ENCODE results near the gene ANTXR1.

The ANTXR1 gene

GRCh38 chr2:69102041-69102593 lies 89.1 kb downstream of the ANTXR1 start:
- no peak for DNase-seq

DNA sequence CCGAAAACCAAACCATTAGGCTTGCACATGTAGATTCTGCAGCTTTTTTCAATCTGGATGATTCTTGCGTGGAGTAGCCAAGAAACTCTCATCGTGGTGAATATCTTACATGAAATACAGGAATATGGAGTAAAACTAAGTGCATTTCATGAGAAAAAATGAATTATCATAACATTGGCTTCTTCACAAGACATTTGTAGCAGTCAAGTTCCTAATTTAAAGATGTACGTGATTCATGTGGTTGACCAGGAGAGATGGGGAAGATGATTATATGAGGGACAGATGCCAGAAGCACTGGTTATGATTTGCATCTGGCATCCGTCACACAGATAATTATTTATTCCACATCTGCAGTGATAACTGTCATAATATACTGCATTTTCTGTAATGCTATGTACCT lies 90.4 kb downstream of the ANTXR1 start:
- DNase-seq, result no peak

DNA sequence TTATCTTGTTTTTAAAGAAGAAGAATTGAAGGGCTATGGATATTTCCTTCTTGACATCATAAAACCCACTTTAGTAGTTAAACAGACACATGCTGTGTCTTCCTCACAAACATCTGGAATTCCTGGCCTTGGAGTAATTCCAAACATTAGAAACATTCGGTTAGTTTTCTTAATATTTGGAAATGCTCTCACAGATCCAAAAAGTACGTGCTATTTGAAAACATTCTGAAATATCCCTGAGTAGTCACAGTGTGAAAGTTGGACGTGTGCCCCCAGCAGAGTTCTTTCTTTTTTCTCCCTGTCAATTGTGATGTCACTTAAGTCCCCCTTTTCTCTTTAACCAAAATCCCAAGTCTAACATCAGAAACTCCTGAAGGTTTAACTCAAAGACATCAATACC lies 91.3 kb downstream of the ANTXR1 start:
- no peak for DNase-seq

DNA sequence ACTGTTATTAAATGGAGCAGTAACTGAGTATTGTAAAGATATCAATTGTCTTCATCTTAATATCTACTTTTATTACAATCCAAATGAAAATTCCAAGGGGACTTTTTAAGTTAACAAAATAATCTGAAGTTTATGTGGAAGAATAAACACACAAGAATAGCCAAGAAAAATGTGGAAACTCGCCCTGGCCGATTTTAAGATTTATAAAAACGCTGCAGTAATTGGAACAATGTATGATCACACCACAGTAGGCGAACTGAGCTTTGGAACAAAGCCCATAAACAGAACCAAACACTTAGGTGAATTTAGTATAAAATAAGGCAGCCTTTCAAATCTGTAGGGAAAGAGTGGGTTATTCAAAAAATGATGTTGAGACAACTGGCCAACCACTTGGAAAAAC lies 96.3 kb downstream of the ANTXR1 start:
- no peak for DNase-seq

- no peak for DNase-seq
These were observed 98.1 kb downstream of the ANTXR1 start for GRCh38 chr2:69111076-69111475.

GRCh38 chr2:69113627-69114026 lies 100.6 kb downstream of the ANTXR1 start:
- DNase-seq, result no peak

DNA sequence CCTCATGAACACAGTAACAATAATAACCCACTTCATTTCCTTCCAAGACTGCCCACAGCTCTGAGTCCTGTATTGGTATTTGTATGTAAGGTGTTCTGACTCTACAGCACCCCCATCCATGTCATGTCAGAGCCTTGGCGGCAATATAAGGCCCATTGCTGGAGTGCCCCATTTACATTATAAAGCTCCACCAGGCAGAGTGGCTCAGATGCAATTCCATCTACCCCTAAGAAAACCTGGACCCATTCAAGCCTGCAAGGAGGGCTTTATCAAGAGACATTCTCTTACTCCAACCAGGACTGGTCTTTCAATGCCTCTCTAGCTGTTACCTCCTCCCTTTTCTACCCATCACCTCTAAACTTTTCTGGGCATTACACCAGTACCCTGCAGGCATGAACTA lies 101.6 kb downstream of the ANTXR1 start:
- DNase-seq, result no peak

GRCh38 chr2:69116438-69116837 lies 103.5 kb downstream of the ANTXR1 start:
- DNase-seq, result no peak

- DNase-seq, result no peak
These were observed 105.6 kb downstream of the ANTXR1 start for GRCh38 chr2:69118609-69119008.

- no peak for DNase-seq
These were observed 106.3 kb downstream of the ANTXR1 start for GRCh38 chr2:69119104-69119894.

DNA sequence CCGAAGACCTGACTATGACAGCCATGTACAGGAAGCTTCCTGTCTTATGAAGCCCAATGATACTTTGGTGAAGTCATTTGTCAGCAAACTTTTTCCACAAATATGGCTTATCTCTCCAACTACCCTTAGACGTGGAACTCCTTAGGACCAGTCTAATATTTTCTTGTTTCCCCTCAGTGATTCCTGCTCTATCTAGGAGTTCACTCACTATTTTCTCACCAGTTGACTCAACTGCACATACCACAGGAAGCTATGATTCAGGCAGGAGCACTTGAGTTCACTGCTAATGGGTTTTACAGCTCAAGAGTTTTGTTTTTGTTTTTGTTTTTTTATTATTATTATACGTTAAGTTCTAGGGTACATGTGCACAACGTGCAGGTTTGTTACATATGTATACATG lies 109.3 kb downstream of the ANTXR1 start:
- no peak for DNase-seq

GRCh38 chr2:69123182-69123581 lies 110.2 kb downstream of the ANTXR1 start:
- DNase-seq, result no peak

DNA sequence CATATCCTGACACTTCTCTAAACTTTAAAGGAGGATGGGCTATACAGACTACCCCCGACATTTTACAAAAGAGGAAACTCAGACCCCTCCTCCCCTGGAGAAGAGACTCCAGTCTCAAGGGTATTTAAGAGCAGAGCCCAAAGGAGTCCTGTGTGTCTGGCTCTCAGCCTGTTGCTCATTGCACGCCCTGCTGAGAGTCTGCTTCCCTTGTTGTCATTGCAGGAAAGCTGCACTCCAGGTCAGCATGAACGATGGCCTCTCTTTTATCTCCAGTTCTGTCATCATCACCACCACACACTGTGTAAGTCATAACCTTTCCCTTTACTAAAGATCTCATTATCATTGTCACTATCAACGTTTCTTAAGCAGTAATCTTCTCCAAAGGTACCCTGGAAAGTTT lies 111.4 kb downstream of the ANTXR1 start:
- no peak for DNase-seq

GRCh38 chr2:69125816-69126215 lies 112.8 kb downstream of the ANTXR1 start:
- DNase-seq, result no peak

DNA sequence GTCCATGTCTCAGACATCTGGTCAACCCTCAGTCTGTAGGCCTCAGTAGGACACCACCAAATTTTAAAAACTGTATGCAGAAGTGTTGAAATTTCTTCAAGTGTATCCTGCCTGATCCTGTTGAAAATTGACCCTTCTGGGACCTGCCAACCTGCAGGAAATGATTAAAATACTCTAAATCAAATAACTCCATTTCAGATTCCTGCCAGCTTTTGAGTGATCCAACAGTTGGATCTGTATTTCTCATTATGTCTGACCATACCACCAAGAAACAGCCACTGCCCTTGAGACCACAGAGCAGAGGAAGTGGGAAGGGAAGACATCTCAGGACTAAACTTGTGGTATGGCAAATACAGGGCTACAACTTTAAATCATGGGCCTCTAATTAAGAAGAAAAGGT lies 113.4 kb downstream of the ANTXR1 start:
- no peak for DNase-seq

- DNase-seq, result no peak
These were observed 118.5 kb downstream of the ANTXR1 start for GRCh38 chr2:69131452-69131851.

- DNase-seq, result no peak
These were observed 119.2 kb downstream of the ANTXR1 start for GRCh38 chr2:69131983-69132675.

DNA sequence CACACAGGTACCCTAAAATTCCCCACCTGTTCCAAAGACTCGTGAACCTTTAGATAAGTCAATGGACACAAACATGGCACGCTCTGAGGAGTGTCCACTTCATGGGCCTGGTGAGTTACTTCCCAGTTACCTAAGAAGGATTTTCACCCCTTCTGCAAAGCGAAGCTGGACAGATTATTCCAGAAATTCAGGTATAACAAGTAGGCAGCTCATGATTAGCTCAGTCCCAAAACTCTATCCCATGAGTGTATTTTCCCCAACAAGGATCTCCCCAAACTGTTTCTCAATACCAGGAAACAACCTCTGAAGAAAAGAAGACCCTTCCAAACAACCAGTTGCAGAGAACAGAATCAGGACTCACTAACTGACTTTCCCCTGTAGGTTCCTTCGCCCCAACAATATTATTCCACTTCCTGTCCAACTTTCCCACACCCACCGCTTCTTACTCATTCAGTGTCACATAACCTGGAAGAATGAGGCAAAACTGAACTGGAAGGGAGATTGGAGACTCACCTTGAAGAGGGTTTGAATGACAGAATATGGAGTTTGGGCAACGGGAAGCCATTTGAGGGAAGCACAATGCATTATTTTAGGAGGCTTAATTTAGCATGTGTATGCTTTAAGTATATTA lies 120.1 kb downstream of the ANTXR1 start:
- DNase-seq, result no peak

DNA sequence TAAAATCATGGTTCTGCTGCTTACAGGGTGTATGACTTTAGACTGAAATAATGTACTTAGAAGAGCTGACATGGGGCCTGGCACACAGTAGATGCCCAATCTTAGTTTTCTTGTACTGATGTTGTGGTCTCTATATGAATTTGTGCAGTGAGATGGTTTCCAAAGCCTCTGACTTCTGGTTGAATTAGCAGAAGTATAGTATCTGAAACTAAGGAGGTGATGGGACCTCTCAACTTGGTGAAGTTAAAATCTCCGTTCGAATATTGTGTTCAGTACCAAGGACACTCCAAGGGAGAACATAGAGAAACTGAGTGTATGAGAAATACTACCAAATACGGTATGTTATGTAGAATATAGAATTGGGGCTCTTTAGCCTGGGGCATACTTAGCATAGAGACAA lies 120.9 kb downstream of the ANTXR1 start:
- DNase-seq, result no peak

DNA sequence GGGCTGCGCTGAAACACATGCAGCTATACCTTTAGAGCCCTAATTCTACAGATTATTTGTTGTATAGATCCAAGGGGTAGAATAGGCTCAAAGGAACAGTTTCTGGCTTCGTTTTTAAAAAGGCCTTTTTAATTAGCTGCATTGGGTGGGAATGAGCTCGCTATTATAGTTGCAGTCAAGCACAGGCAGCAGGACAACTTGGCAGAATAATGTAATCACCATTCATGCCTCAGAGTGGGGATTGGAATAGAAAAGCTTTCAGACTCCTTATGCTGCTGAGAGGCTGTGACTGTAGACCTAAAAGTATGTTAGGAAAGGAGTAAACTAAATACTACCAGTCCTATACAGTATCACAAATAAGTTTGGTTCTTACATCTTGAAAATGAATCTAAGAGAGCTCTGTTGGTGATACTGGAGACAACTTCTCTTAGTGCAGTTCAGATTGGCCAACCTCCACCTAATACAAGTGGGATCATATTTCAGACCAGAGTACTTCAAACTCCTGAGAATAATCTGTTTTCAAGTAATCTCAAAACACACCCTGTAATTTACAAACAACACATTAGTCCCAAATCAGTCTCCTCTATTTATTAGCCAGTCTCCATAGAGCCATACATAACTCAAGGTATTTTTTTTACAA lies 121.4 kb downstream of the ANTXR1 start:
- DNase-seq, result no peak

- no peak for DNase-seq
These were observed 125.3 kb downstream of the ANTXR1 start for GRCh38 chr2:69138247-69138772.

DNA sequence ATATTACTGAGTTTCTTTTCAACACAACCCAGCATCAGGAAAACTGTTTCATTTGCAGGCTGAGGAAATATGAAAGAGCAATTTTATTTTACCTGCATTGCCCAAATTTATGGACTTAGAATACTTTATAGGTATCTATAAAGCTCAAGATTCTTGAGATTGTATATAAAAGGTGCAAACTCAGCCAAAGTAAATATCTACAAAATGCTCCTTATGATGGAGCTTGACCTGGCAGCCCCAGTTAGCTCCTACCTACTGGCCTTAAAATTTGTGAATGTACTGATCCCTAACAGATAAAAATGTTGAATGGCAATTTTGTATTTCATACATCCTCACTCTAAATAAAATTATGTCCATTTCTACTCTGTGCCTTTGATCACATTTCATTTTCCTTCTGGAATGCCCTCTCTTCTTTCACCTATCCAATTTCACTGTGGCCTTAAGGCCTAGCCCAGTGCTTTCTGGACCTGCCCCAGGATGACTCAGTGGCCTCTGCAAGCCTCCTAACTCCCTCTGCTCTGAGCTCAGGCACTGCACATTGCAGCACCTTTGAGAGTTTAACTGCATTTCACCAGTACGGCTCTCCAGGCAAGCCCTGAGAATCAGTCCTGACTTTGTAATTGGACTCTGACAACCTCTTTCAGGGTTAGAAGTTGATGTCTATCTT lies 125.9 kb downstream of the ANTXR1 start:
- DNase-seq, result no peak
